HG02852 (cell line): Measurements from ENCODE around the gene WDFY3.
"Not testable (repeated sequence)": the region's sequence is repeated elsewhere in the genome, so short reads cannot be mapped to it uniquely, and the experiment has no call there.

Experiments used
- ATAC-seq: cut with Tn5 transposase; IDR thresholded peaks from one replicate; pipeline ENCODE4 v1.9.1; 2021; ENCODE audit warnings: mild to moderate bottlenecking, moderate library complexity; ENCODE audit not compliant: unreplicated experiment

WDFY3 gene

DNA sequence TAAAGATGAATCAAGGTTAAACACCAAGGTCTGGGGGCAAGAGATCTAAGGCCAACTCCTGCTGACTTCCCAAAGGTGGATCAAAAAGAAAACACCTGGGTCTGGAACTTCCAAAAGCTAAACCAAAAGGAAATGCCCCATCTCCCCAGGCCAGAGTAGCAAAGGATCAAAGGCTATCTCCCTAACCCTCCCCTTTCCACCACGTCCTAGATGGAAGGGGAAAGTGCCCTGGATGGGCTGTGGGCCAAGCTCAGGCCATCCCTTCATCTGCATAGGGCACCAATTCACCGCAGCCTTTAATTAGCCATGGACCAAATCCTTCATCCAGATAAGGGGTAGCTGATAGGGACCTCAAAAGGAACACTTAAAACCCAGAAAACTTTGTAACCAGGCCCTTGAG is 100.2 kb downstream of the WDFY3 start:
- ATAC-seq = no peak

DNA sequence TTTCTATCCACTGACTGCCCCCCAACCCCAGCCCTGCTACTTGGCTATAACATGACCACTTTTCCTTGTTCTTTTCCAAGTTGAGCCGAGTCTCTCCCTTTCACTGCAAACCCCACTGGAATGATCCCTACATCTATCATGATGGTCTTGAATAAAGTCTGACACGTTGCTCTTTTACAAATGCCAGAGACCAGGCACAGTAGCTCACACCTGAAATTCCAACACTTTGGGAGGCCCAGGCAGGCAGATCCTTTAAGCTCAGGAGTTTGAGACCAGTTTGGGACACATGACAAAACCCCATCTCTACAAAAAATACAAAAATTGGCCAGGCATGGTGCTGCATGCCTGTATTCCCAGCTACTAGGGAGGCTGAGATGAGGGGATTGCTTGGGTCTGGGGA is 100.9 kb downstream of the WDFY3 start:
- ATAC-seq = no peak

DNA sequence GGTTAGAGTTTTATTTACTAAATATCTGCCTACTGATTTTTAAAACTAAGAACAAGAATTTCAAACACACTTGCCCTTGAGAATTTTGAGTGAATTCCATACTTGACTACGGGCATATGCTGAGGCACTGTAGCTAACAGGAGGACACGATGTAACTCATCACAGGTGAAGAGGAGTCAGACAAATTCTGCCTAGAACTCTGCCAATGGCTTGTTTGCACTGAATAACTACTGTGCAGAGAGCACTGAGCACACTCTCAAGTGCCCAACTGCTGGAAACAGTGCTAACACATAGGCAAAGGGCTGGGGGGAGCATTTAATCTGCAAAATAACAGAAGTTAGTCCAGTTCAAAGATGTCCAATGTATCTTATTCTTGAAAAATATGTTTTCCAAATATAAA is 104.4 kb downstream of the WDFY3 start:
- ATAC-seq = no peak

DNA sequence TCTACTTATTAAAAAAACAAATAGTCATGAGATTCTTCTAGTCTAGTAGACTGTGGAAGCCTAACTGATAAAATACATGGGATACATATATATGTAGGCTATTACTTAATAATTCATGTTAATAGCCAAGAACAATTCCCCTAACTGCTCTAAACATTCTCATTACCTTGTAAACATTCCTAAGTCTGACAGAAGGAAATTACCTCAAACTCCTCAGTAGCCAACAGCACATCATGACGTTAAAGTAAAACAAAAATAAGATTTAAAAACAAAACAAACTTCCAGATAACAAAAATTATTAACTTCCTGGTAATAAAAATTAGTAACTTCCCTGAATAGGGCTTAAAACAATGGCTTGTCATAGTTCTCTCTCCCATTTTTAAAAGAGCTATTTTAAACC is 109.2 kb downstream of the WDFY3 start:
- no peak for ATAC-seq

DNA sequence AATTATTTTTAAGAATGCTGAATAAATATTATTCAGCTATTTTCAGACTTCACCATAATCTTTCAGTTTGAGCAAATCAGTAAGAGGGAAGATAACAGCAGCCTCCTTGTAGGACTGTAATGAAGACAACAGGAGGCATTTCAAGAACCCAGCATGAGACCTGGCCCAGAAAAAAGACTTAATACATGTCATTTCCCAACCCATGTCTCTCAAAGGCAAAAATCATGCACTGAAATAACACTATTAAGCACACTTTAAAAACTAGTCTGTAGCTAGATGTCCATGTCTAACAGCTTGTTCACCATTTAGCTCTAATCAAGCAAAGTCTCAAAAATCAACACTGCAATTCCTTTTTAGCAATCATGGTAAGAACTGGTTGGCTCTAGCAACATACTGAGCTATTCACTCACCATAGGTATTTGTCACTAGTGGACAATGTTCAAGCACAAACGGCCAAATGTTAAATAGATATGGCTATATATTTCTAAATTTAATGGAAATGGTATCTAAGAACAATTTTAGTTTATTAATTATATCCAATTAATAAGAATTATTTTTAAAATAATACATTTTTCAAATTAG is 109.9 kb downstream of the WDFY3 start:
- no peak for ATAC-seq

DNA sequence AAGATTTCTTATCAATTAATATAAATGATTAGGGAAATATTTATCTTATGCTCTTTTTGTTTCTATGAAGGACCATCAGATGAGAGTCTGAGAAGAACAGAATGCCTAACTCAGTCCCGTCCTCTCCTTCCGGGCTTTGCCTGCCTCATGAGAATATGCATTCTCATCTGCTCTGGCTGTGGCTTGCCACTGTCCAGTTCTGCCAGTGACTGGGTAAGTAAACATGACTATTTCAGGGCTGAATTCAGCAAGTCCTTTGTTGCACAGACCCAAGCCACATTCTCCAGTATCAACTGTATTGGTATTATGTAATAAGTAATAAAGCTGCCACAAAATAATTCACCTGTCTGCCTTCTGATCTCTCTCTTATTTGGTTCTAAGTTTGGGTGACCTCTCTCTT is 110.7 kb downstream of the WDFY3 start:
- ATAC-seq = no peak

DNA sequence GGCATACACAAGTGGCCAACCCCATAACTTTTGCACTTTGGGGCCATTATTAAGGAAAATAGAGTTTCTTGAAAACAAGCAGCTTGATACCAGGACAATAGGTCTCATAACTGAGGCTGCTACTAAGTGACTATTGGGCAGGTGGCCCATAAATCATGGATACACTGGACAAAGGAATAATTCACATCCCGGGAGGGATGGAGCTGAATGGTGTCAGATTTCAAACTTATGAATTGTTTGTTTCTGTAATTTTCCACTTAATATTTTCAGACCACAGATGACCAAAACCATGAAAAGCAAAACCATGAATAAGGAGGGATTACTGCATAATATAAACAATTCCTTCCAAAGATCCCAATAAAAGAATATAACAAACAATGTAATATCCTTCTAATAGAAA is 114.4 kb downstream of the WDFY3 start:
- ATAC-seq = no peak

DNA sequence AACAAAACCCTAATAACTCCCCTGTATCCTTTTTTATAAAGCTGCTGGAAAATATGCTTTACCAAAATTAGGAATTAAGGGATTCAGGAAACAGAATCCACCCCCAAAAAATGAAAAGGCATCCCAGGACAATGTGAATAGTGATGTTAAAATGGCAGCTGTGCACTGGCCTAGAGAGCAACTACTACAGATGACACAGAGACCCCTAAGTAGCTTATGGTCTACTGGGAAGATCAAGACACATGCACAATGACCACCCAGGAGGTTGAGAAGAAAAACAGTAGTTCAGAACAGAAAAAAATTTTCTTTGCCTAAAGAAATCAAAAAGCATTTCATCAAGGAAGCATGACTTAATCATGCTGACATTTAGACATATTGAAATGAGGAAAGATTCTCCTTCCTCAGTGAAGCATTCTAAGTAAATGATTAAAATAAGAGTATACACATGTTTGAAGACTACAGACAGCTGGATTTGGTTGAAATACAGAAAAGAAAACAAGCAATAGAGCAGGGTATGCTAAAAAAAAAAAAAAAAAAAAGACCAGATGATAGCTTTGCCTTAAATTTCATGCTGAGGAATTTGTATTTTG is 117.3 kb downstream of the WDFY3 start:
- ATAC-seq = no peak

DNA sequence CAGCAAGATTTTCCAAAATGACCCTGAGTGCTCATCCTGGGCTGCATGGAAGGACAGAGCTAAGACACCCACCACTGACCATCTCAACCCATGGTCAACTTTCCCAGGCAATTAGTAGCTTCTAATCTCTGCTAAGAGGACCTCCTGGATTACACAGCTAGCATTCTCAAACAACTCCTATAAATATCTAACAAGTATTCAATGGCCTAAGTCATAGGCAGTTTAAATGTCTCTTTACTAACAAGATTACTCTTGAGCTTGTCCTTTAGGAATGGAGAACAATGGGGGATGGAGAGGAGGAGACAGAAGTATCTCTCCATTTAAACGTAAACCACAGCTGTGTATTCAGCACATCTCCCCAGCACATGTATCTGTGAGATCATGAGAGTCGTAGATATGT is 118.1 kb downstream of the WDFY3 start:
- no peak for ATAC-seq

DNA sequence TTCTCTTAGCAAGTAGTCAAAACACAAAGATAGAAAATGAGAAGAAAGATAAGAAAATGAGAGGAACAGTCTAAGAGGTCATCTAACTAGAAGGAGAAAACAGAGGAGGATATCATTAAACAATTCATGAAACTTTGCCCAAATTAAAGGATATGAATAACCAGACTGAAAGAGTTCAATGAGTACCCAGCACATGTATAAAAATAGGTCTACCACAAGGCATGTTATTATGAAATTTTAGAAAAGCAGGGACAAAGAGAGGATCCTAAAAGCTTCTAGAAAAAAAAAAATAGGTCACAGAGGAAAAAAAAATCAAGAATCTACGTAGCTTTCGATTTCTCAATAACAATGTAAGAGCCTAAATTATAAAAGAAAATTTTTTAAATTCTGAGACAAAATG is 118.5 kb downstream of the WDFY3 start:
- ATAC-seq = no peak

DNA sequence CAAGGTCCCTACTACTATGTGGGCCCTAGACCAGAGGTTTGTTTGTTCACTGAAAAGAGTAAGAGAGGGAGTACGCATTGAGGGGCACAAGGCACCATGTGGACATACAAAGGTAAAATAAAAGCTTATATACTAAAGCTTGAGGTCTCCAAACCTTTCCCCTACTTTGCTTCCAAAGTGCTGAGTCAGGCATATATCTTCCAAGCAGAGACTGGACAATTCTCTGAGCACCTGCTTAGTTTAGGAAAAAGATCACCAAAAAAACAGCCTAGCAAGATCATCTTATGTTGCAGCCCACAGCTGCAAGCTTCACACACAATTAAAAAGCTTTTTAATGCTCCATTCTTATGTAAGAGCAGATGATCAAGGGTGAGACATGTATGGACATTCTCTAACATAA is 119.5 kb downstream of the WDFY3 start:
- no peak for ATAC-seq

DNA sequence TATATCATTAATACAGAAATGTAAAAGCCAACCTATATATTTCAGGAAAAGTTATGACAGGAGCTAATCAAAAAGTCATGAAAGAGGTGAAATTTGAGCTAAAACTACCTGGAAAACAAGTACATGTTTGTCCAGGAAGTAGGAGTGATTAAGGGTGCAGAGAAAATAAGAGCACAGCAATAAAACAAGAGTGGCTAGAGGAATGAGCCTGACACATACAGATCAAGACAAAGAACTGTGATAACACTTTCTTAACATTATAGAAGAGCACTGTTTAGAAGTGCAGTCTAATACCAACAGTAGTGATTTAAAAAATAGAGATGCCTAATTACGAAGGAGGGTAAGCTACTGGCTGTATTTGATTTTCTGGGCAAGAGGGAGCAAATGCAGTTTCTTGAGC is 125.1 kb downstream of the WDFY3 start:
- ATAC-seq = no peak

DNA sequence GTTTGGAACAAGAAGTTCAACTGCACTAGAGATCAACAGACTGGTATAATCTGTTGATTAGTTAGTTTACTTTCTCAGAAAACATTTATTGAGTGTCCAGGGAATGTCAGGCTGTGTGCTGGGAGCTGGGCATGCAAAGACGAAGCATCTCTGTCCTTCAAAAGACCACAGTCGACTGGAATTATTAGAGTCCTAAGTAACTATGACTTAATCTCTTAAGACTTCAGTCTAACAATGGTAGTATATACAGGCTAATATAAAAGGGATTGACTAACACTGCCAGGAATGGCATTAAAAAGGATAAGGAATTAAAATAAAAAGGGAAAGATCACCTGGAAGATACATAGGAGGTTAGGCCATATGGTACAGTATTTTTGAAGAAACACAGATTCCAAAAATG is 128.7 kb downstream of the WDFY3 start:
- no peak for ATAC-seq

DNA sequence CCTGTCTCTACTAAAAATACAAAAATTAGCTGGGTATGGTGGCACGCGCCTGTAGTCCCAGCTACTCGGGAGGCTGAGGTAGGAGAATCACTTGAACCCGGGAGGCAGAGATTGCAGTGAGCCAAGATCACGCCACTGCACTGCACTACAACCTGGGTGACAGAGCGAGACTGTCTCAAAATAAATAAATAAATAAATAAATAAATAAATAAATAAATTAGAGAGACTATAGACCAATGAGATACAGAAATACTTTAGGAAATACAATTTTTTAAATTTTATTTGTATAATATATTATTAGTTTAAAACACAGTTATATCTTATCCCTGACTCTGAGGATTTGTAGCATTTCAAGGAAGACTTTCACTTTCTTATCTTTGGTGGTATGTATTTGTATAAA is 136.9 kb downstream of the WDFY3 start:
- not testable (repeated sequence) for ATAC-seq

DNA sequence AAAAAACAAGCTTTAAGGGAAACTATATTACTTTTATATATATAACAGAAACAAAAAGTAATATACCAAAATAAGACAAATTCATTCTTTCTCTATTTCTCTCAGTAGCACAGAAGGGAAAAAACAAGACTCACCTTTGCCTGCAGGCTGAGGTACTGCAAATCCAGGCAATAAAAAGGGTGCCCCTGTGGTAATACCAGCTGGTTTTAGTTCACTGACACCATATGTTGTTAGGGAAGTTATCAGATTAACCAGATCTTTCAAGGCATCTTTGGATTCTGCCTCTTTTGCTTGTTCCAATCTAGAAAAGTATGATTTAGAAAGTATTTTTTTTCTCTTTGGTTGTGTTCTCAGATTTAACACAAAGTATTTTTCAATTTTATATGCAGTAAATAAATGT is 139.8 kb downstream of the WDFY3 start:
- ATAC-seq = no peak

DNA sequence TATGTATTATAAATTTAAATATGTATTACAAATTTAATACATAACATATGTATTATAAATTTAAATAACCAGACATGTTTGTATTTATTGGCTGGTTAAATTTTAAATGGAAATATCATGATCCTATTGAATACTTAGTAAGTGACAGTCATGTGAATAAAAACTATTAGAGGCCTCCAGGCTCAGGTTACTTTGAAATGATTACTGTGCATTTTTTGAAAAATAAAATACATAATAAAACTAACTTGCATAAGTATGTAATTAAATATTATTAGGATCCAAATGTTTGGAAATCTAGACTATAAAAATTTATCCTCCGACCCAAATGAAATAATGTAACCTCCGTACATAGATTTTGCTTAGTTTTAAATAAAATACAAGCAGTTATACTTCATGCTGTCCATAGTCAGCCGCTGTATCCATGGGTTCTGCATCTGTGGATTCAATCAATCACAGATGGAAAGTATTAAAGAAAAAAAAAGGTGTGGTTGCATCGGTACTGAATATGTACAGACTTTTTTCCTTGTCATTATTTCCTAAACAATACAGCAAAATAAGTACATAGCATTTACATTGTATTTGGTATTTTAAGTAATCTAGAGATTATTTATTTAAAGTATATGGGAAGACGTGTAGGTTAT is 140.7 kb downstream of the WDFY3 start:
- ATAC-seq = no peak

DNA sequence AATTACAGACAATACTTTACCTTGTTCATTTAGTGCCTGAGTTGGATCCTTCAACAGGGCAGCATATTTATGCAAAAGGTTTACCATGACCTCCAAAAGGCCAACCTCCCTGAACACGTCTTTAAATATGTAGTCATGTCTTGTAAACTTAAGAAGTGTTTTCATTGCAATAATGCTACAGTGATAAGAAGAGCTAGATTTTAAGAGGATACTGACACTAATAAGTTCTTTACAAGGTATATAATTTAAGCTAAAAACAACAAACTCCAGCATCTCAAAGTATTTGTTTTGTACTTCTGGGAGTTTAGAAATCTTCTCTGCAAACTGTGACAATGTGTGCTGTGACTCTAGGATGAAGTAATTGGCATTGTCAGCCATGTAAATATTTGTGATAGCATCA is 145.4 kb downstream of the WDFY3 start:
- no peak for ATAC-seq

DNA sequence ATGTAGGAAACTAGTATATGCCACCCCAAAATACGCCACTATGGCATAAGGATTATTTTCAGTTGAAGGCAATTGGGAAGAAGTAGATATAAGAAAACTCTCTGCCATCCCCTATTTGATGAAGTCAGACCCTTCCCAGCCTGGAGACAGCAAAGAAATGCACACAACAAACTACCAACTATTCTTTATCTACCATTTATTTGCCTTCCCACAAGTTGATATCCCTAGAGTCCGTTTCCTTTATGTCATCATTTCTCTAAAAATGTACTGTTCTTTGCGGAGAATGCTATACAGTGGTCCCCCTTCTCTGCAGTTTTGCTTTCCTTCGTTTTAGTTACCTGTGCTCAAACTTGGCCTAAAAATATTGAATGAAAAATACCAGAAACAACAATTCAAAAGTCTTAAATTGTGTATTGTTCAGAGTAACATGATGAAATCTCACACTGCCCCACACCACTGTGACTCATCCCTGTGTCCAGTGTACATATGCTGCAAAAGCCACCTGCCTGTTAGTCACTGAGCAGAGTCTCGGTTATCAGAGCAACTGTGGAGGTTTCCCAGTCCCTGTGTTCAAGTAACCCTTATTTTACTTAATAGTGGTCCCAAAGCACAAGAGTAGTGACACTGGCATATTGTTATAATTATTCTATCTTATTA is 152.3 kb downstream of the WDFY3 start:
- ATAC-seq = no peak

DNA sequence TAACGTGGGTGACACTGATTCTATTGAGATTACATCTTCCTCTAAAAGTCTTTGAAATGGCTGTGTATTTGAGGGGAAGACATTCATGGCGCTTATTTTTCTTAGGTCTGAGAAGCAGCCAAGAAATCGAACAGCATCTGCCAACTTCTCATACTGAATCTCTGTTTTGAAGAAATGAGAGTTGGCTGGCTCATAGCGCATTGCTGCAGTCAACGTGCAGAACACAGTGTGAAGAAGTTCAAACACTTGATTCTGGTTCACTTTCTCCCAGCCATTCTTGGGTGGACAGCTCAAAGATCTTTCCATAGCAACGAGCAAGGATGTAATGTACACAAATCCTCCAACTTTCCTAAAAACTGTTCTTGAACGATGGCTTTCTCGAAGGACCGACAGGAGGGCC is 156.5 kb downstream of the WDFY3 start:
- ATAC-seq = no peak

DNA sequence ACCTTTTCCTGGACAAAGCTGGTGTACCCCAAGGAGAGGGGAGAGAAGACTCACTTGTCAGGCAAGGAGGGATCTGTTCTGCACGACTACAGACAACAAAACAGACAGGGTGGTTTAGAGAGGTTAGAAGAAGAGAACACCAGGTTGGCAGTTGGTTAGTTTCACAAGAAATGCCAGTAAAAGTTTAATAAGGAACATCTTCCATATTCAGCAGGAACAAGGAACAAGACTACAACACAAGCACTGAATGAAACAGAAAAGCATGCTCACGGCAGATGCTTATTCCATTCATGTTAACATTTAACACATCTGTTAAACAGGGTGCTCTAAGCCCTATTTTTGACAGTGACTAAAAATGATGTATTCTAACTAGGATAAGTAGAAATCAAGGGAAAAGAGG is 158.2 kb downstream of the WDFY3 start:
- ATAC-seq = no peak

DNA sequence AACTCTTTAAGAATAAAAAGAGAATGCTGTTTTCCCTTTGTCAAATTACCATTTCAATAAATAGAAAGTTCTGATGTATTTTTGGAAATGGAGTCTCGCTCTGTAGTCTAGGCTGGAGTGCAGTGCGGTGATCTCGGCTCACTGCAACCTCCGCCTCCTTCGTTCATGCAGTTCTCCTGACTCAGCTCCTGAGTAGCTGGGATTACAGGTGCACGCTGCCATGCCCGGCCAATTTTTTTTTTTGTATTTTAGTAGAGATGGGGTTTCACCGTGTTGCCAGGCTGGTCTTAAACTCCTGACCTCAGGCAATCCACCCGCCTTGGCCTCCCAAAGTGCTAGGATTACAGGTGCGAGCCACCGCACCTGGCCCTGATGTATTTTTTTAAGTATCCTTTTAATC is 159.9 kb downstream of the WDFY3 start:
- ATAC-seq = not testable (repeated sequence)

DNA sequence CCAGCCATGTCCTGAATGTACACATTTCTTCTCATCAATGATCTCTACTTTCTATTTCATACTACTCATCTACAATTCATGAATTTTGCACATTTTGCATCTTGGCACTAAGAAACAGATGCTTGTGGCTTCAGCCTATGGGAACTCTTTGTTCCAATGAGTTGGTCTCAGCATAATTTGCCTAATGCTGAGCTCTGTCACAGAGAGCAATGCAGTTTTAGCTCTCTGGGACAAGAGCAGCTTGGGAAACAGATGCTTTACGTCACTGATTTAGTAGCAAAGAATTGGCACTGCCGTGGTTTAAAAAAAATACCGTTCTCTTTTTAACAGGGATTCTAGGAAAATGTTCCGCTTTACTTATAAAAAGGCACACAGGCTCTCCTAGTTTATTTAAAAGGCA is 162.4 kb downstream of the WDFY3 start:
- no peak for ATAC-seq
